NOMO-1 (cell line): ENCODE data around the gene CD52.

Experiments used
- DNase-seq, 2 experiments: peaks; one replicate each; lab custom pipeline; 2025; ENCODE audit not compliant: unreplicated experiment in 2 of 2; lab: John Stamatoyannopoulos, UW

Gene CD52

DNA sequence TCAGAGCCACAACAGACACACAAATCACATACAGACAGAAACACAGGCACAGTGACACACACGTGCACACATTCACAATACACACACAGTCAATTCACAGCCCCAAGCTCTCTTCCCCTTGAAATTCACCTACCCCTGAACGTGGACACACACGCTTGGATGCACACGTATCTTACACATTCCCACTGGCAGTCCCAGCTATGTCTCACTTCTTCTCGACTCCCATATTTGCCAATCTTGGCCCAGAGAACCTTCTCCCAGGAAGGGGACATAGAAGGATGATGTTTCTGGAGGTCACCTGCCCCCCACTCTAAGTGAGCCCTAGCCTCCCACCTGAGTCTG is 34.6 kb downstream of the CD52 start:
- DNase-seq, result no peak

DNA sequence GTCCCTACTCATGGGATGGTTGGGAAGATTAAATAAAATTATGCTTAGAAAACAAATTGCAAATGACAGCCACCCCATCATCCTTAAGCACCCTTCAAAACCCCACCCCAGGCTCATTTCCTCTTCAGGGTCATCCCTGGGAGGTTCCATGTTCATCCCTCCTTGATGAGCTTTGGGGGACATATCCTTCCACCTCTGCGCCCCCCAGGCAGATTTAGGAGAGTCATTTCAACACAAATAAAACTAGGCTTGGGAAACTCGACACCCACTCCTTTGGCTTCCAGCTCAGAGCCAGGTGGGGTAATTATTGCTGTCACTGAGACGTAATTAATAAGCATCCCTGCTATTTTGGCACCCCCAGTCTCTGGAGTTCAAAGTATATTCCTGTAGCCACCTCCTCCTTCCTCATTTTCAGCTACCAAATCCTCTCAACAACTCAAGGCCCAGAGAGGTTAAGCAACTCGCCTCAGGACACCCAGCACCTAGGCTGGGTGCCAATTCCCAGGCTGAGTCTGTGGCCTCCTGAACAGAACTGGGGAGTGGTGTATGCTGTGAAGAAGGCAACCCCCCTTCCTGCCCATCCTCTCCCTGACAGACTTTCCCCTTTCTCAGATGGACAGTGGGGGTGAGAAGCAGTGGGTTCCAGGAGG is 35.6 kb downstream of the CD52 start:
- DNase-seq, result no peak

DNA sequence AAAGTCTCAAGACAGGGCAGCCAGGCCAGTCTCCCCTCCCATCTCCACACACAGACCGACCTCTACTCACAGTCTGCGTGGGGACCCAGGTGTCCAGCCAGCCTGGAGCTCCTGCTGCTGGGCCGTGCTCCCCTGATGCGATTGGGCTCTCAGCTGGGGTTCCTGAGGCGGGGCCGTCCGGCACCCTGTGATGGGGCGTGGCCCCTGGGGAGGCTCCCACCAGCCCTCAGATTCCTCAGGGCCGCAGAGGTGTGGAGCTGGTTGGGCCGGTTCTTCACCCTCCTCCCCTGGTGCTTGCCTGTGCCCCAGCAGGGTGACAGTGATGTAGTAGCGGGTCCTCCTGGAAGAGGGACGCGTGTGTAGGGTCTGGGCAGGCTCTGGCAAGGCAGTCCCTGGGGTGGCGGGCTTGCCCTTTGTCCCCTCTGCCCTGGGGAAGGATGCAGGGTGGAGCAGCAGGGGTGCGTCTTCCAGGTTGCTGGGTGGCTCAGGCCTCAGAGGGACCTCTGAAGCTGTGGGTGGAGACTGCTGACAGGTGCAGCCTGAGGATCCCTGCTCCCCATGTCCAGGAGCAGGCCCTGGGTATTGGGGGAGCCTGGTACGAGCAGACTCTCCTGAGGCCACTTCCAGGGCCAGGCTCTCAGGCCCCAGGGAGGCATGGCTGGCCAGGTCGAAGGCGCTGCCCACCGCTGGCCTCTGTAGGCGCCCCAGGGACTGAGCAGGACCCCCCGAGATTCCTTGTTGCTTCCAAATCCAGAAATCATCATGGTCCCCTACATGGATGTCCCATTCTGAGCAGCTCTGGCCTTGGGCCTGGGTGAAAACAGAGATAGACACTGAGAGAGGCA is 36.4 kb downstream of the CD52 start, which contains the start of gene CRYBG2:
CRYBG2 (minus strand) TSS at position 155 of the 845 bp plus-strand sequence. CDS start 7,473 bp downstream, outside the sequence.
- no peak for DNase-seq

DNA sequence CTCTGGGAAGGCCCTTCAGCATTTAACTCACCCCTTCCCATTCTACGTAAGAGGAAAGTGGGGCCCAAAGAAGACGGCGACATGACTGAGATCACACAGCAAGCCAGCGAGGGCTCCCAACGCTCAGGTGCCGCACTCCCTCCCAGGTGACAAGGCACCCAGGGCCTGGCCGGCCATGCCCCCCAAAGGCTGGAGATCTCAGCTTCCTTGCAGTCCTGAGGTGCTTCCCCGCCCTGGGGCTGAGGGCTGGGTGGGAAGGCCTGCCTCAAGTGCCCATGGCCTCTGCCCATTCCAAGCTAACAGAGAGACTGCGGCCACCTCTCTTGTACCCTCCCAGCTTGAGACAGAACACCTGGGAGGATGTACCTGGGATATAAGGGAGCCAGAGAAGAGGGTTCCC is 37.2 kb downstream of the CD52 start:
- DNase-seq, result no peak

DNA sequence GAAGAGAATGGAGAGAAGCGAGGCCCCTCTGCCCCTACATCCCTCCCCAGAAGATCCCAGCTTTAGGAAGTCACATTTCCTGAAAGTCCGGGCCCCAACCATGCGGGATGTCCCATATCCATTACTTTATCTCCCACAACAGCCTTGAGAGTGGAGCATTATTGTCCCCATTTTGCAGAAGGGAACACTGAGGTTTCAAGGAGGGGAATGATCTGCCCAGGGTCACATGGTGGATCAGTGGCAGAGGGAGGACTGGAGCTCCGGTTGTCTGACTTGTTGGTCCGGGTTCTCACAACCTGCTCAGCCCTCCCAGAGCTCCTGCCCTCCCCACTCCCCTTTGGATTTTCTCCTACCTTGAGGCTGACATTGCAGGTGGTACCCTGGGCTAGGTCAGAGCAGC is 38.3 kb downstream of the CD52 start:
- no peak for DNase-seq

DNA sequence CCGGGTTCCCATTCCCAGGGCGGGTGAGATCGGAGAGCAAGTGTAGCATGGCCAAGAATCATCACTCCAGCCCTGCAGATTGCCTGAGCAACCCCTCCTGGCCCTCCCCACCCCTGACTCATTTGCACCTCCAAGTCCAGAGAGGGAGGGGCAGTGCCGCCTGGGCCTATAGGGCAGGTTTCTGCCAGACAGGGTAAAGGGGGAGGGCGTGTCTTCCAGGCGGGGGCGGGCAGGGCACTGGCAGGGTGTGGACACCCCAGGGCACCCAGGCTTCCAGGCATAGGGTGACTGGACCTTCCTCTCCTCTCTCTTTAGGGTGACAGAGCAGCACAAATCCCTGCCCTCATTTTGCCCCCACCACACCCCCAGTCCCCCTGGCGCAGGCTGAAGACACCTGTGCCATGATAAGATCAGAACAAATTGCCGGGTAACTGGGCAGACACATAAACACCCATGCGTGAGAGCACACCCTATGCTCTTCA is 39.4 kb downstream of the CD52 start:
- DNase-seq, result no peak

DNA sequence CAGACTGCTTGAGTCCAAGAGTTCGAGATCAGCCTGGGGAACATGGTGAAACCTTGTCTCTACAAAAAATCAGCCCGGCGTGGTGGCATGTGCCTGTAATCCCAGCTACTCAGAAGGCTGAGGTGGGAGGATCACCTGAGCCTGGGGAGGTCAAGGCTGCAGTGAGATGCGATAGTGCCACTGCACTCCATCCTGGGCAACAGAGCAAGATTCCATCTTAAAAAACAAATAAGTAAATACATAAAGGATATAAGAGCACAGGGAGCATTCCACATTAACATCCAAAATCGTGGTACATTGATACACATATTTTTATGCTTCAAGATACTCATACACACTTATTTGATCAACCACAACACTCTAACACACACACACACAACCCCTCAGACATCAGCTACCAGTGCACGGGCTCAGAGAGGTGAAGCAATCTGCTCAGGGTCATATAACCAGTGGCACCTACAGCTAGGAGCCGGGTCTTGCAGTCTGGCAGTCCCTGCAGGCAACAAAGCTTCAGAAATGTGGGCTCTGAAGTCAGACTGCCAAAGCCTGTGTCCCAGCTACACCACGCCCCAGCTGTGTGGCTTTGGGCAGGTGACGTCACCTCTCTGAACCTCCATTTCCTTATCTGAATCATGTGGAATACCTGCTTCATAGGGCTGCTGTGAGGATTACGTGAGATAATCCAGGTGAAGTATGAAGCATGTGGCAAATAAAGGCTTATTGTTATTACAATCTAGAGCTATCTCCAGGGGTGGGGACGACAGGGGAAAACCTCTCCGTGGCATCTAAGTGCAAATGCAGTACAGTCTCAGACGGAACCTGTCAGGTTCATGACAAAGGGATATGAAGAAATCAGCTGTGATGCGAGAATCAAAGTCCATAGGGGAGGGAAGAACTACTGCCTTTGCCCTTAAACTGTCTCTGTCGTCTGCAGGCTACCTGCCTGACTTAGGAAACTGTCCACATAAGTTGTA is 40.9 kb downstream of the CD52 start:
- peak; percentile 40 to 70 for DNase-seq

DNA sequence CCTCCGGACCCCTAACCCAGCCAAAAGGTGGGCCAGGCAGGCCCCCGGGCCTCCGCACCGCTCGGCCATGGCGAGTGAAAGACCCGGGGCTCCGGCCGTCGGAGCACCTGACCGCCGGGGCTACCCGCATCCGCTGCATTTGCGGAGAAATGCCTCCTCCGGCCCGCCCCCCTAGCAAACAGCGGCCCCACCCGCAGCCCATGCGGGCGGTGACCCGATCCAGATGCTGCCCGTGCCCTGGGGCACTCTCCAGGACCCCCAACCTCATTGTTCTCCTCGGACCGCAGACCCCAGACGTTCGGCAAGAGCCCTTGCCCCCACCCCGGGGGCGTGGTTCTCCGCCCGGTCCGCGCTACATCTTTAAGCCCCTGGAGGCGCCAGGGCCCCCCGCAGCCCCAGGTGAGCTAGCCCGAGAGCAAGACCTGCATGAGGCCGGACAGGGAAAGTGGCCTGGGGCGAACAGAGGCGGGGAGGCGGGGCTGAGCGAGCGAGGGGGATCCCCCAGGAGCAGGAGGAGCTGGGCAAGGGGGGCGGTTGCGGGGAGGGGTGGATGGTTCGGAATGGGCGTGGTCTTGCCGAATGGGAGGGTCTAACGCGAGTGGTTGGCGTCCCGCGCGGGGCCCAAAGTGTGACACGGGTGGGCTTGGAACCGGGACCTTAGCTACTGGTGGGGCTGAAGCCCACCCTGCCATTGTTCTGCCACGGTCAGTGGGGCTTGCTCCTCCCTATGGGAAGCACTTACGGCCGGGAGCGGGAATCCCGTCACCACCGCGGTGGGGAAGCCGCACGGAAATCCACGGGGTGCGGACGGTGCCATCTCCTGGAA is 42.4 kb downstream of the CD52 start:
- DNase-seq, result no peak

DNA sequence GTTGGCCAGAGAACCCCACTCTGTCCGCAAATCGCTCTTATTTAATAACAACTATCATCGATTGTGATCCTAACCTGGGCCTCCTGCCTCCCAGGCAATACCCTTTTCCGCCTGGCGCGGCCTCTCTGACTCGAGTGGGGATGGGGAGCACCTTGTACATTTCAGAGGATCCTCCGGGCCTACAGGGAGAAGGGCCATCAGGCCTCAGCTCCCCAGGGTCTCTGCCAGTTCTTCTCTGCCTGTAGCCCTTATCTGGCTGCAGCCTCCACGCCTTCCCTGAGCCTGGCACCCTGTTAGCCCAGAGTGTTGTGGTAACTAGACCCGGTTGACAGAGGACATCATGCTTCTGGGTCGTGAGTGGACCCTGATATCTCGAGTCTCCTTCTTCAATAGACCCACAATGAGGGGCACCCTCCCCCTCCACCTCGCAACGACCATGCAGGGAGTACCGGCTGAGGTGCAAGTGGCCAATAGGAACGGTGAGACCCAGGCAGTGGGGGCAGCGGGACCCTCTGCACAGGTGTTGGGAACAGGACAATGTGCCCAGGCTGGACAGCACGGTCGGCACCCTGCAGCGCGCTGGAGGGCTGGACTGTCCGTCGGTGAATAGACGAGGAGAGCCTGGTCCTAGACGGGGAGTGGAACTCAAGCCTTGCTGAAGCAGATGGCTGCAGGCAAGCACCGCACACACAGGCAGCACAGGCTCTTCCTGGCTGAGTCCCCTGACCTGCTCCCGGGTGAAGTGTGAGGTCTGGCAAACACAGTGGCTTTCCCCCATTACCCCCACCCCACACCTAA is 43.2 kb downstream of the CD52 start:
- no peak for DNase-seq

DNA sequence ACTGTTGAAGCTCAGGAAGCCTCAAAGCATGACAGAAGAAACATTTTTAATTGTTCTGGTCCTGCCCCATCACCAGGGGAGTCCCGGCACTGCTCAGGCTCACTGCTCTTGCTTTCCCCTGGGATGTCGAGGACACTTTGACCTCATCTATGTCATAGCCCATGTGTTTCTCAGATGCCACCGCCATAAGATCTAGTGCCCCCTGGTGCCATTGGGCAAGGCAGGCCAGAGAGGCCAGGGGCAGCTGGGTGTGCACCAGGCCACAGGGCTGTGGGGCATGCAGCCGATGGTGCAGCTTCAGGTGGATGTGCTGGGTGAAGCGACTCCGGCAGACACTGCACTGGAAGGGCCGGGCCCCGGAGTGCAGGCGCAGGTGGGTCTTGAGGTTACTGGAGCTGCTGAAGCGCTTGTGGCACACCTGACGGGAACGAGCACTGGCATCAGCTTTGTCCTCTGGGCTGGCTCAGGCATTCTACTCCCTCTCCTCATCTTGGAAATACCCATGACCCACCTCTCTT is 43.9 kb downstream of the CD52 start:
- no peak for DNase-seq

DNA sequence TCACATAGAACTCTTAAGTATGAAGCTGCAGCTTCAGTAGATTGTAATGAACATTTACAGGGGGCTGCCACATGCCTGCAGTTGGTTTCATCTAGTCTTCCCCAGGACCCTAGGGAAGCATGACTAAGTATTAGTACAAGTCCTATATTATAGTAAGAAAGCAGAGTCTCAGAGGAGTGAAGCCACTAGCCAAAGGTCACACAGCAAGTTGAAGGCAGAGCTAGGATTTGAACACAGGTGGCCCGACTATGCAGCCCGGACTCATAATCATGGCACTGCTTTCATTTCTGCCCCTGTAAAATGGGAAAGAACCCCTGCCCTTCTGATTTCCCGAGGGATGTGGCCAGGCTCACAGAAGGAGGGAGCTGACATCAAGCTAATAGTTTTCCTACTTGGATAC is 44.6 kb downstream of the CD52 start:
- no peak for DNase-seq

DNA sequence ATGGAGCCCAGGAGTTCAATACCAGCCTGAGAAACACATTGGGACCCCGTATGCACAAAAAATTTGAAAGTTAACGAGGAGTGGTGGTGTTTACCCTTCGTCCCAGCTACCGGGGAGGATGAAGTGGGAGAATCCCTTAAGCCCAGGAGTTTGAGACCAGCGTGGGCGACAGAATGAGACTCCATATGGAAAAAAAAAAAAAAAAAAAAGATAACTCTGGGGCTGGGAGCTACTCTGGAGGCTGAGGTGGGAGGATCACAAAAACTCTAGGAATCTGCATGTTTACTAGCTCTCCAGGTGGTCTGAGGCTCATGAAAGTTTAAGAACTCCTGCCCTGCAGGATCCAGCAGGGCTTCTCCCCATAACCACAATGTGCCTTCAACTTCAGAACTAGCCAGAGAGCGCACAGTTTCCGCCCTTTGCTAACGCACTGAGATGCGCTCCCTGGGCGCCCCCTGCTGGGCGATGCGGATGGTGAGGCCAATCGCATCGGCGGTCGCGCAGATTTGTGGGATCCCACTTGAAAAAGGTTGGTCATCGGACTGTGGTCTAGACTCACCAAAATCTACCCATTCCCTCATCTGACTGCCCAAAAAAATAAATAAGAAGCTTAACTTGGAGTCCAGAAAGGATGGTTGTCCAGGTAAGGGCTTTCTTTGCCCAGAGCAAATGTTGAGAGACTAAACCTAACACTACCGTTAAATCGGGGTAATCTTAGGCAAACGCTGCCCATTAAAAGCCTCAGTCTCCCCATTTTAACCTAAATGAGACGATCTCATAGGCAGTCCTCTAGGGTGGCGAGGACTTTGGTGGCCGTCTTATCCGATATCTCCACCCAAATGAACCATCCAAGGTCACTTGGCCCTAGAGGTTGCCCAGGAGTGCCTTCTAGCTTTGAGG is 46.0 kb downstream of the CD52 start:
- peak; percentile 81 to 85 for DNase-seq

DNA sequence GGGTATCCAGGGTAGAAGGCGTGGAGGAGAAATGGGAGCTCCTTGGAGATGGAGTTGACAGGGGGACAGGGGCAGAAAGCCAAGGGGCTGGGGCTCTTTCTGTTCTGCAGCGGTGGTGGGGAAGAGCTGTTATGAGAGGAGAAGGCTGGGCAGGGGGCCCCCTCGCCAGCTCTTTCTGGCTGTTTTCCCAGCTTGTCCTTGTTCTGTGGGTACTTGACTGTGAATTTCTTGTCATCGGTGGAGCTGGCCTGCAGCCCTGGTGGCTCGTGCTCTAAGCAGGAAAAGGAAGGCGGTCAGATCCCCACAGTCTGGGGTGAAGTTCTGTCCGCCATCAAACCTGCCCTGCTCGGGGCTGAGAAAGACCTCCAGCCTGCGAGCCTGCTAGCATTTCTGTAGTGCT is 47.2 kb downstream of the CD52 start:
- no peak for DNase-seq

DNA sequence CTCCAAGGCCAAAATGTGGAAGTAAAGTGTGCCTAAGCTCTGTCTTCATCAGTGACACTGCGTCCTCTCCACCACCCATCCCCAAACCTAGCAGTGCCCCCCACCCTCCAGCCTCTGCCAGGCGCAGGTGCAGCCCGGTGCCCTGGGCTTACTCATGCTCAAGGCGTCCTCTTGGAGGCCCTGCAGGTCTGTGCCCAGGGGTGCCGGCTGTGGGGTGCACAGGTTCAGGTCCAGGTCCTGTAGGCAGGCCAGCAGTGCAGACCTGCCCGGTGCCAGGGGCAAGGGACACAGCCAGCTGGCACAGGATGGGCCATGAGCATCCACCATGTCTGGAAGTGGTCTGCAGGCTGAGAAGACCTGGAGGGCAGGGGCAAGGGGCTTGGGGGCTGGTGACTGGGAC is 49.7 kb downstream of the CD52 start:
- DNase-seq, result no peak

DNA sequence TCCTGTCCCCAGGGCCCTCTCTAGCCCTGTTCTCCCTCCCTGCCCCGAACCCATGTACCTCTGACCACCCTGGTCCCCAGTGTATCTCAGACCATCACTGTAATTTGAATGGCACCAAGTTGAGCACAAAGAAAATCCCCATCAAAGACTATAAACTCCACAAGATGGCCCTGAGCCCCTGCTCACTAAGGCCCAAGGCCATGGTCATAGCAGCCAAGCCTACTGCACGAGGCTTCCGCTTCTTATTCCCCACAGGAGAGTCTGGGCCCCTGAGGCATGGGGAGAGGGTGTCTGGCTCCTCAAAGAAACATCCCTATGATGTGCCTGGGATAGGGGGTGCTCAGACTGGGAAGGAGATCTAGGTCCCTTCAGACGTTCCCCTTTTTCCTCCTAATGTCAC is 50.2 kb downstream of the CD52 start:
- DNase-seq, result no peak

DNA sequence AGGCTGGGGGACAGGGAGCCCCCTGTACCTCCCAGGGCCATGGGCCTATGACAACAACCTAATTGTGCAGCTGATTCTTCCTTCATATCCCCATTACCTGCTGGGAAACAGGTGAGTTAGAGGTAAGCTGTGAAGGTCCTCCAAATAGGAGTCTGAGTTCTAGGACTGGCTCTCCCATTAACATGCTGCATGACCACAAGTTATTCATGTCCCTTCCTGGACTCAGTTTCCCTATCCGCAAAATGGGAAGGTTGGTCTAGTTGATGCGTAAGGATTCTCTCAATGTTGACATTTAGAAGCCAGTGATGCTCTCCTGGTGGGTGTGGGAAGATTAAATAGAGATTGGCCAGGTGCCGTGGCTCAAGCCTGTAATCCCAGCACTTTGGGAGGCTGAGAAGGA is 50.7 kb downstream of the CD52 start:
- no peak for DNase-seq
